Astrocyte (in vitro differentiated cells and primary cell): ENCODE measurements around the gene TRIM44. TPM values are rescaled to one million over a fixed set of nuclear protein-coding genes. Genes with fewer than 3 reads are reported as not detected.
A peak's percentile ranks its signal among the peaks of the same experiment; 100 is the strongest.

ENCODE experiments used
- DNase-seq: peaks from one replicate; pipeline ENCODE4 v3.0.0-alpha.2; 2010; ENCODE audit warnings: low read depth
- FAIRE-seq: peaks from 2 replicates; lab custom pipeline; 2011; peaks lifted over from hg19 to GRCh38; lab: Jason Lieb, UNC
- H2AFZ ChIP-seq: 2 replicates; pipeline ENCODE4 v1.6.0; 2012; ENCODE audit warnings: low read depth, low read length, inconsistent platforms
- H3K27ac ChIP-seq: 2 replicates; pipeline ENCODE4 v1.5.1; 2011; ENCODE audit warnings: low read depth, low read length, inconsistent platforms
- H3K27me3 ChIP-seq: 2 replicates; pipeline ENCODE4 v1.6.0; 2011; ENCODE audit warnings: low read length, inconsistent platforms; ENCODE audit not compliant: insufficient read depth
- H3K36me3 ChIP-seq: 2 replicates; pipeline ENCODE4 v1.5.1; 2011; ENCODE audit warnings: low read length, inconsistent platforms; ENCODE audit not compliant: insufficient read depth
- H3K4me1 ChIP-seq: 2 replicates; pipeline ENCODE4 v1.5.1; 2011; ENCODE audit warnings: low read length, inconsistent platforms; ENCODE audit not compliant: insufficient read depth
- H3K4me2 ChIP-seq: 2 replicates; pipeline ENCODE4 v1.6.0; 2012; ENCODE audit warnings: low read length, inconsistent platforms
- H3K4me3 ChIP-seq: 2 replicates; pipeline ENCODE4 v1.5.1; 2011; ENCODE audit warnings: low read depth, mild to moderate bottlenecking, low read length, inconsistent platforms; ENCODE audit not compliant: insufficient read depth
- H3K79me2 ChIP-seq: 2 replicates; pipeline ENCODE4 v1.6.0; 2012; ENCODE audit warnings: mild to moderate bottlenecking, low read length, inconsistent platforms; ENCODE audit not compliant: insufficient read depth
- H3K9ac ChIP-seq: 2 replicates; pipeline ENCODE4 v1.6.0; 2012; ENCODE audit warnings: mild to moderate bottlenecking, low read length, inconsistent platforms
- H3K9me3 ChIP-seq: 2 replicates; pipeline ENCODE4 v1.5.1; 2012; ENCODE audit warnings: low read depth, mild to moderate bottlenecking, low read length, inconsistent platforms; ENCODE audit not compliant: insufficient read depth
- H4K20me1 ChIP-seq: 2 replicates; pipeline ENCODE4 v1.6.0; 2012; ENCODE audit warnings: low read length, inconsistent platforms; ENCODE audit not compliant: insufficient read depth
- H3K27ac Mint-ChIP-seq: one replicate; pipeline ENCODE4 v1.8.0; 2021; ENCODE audit warnings: mild to moderate bottlenecking, mixed read lengths; ENCODE audit not compliant: unreplicated experiment
- H3K27me3 Mint-ChIP-seq: one replicate; pipeline ENCODE4 v1.8.0; 2021; ENCODE audit warnings: low read depth, mixed read lengths; ENCODE audit not compliant: unreplicated experiment
- H3K36me3 Mint-ChIP-seq: one replicate; pipeline ENCODE4 v1.8.0; 2021; ENCODE audit warnings: low read depth, mixed read lengths; ENCODE audit not compliant: unreplicated experiment
- H3K4me1 Mint-ChIP-seq: one replicate; pipeline ENCODE4 v1.8.0; 2021; ENCODE audit warnings: low read depth, mixed read lengths; ENCODE audit not compliant: unreplicated experiment
- H3K4me3 Mint-ChIP-seq: one replicate; pipeline ENCODE4 v1.8.0; 2021; ENCODE audit warnings: mild to moderate bottlenecking, moderate library complexity, mixed read lengths; ENCODE audit not compliant: unreplicated experiment
- H3K9me3 Mint-ChIP-seq: one replicate; pipeline ENCODE4 v1.8.0; 2021; ENCODE audit warnings: mild to moderate bottlenecking, mixed read lengths; ENCODE audit not compliant: unreplicated experiment
- CTCF ChIP-seq: IDR thresholded peaks from 2 replicates; pipeline ENCODE4 v1.5.1; 2011; ENCODE audit warnings: low read depth, mild to moderate bottlenecking, inconsistent platforms, low read length, moderate library complexity; ENCODE audit not compliant: insufficient read depth
- EZH2 ChIP-seq: IDR thresholded peaks from 2 replicates; pipeline ENCODE4 v1.6.1; 2012; ENCODE audit warnings: mild to moderate bottlenecking, low read length, inconsistent platforms; ENCODE audit not compliant: insufficient read depth
- total RNA-seq: library from RNA; stranded (reverse); gene quantifications from 2 replicates; pipeline ENCODE4 v1.2.1, GENCODE V29; 2021

The TRIM44 gene
- total RNA-seq, 1 donor from 2014 or later: 61.0 TPM

- peaks cover 7% of the 10 kb centered on the region for H3K36me3 Mint-ChIP-seq
- Histone ChIP-seq H3K4me1 (no peaks in the 10 kb centered on the region), H3K4me2 (no peak overlapping the region), H3K27me3 (no peaks in the 10 kb centered on the region), H4K20me1 (peaks cover 81% of the 10 kb centered on the region), H3K9me3 (no peaks in the 10 kb centered on the region), H3K9ac (no peak overlapping the region), H2AFZ (no peak overlapping the region), H3K79me2 (peaks cover 89% of the 10 kb centered on the region), H3K4me3 (no peak overlapping the region), H3K27ac (no peak overlapping the region), H3K36me3 (no peaks in the 10 kb centered on the region)
- H3K4me3 Mint-ChIP-seq: no peak overlapping the region
- no peak for FAIRE-seq
- no peak for DNase-seq
- peaks cover 33% of the 10 kb centered on the region for H3K4me1 Mint-ChIP-seq
- no peak for TF ChIP-seq CTCF
- H3K9me3 Mint-ChIP-seq: no peaks in the 10 kb centered on the region
- H3K27me3 Mint-ChIP-seq: no peaks in the 10 kb centered on the region
- no peak overlapping the region for H3K27ac Mint-ChIP-seq
Measured at GRCh38 chr11:35680506-35680905, 17.9 kb downstream of the TRIM44 start.

- no peak overlapping the region for H2AFZ ChIP-seq
- Mint-ChIP-seq H3K27ac (no peak overlapping the region), H3K9me3 (no peaks in the 10 kb centered on the region), H3K27me3 (no peaks in the 10 kb centered on the region), H3K4me1 (peaks cover 30% of the 10 kb centered on the region), H3K4me3 (no peak overlapping the region), H3K36me3 (peaks cover 7% of the 10 kb centered on the region)
- DNase-seq (no peak), FAIRE-seq (no peak)
- no peaks in the 10 kb centered on the region for H3K9me3 ChIP-seq
- peaks cover 83% of the 10 kb centered on the region for H3K79me2 ChIP-seq
- H3K4me2 ChIP-seq: no peak overlapping the region
- no peak overlapping the region for H3K9ac ChIP-seq
- H3K4me1 ChIP-seq: no peaks in the 10 kb centered on the region
- H3K27me3 ChIP-seq: no peaks in the 10 kb centered on the region
- no peak overlapping the region for H3K4me3 ChIP-seq
- no peak for TF ChIP-seq CTCF
- no peak for TF ChIP-seq EZH2
- peaks cover 73% of the 10 kb centered on the region for H4K20me1 ChIP-seq
- peaks cover 2% of the 10 kb centered on the region for H3K36me3 ChIP-seq
- no peak overlapping the region for H3K27ac ChIP-seq
Measured at GRCh38 chr11:35681163-35681767, 18.7 kb downstream of the TRIM44 start.

- peaks cover 12% of the 10 kb centered on the region for H3K36me3 Mint-ChIP-seq
- FAIRE-seq: no peak
- TF ChIP-seq CTCF (no peak), EZH2 (no peak)
- H3K36me3 ChIP-seq: peaks cover 5% of the 10 kb centered on the region
- peaks cover 71% of the 10 kb centered on the region for H4K20me1 ChIP-seq
- no peak overlapping the region for H3K4me3 ChIP-seq
- no peaks in the 10 kb centered on the region for H3K9me3 ChIP-seq
- H3K27ac Mint-ChIP-seq: peak overlapping the region; percentile 84
- no peaks in the 10 kb centered on the region for H3K27me3 Mint-ChIP-seq
- H3K4me1 ChIP-seq: peaks cover under 1% of the 10 kb centered on the region
- no peak overlapping the region for H3K4me3 Mint-ChIP-seq
- peak; percentile 11 for DNase-seq
- H3K9ac ChIP-seq: no peak overlapping the region
- no peaks in the 10 kb centered on the region for H3K9me3 Mint-ChIP-seq
- peaks cover 72% of the 10 kb centered on the region for H3K79me2 ChIP-seq
- H3K27me3 ChIP-seq: no peaks in the 10 kb centered on the region
- H3K27ac ChIP-seq: no peak overlapping the region
- H3K4me1 Mint-ChIP-seq: peaks cover 24% of the 10 kb centered on the region
- H3K4me2 ChIP-seq: peak overlapping the region; percentile 8
- H2AFZ ChIP-seq: no peak overlapping the region
Measured at GRCh38 chr11:35682230-35683173, 19.9 kb downstream of the TRIM44 start.
